B cell (primary cell): ENCODE results near the gene FRK.

Source experiments
- CTCF ChIP-seq: fragments of 200-600 bp; IDR thresholded peaks from one replicate; pipeline ENCODE4 v1.8.0; 2022; ENCODE audit warnings: antibody characterized with exemption, mild to moderate bottlenecking
- EZH2 ChIP-seq: IDR thresholded peaks from 2 replicates; pipeline ENCODE4 v1.6.1; 2012; ENCODE audit warnings: borderline replicate concordance, low read depth, mild to moderate bottlenecking, moderate library complexity, low read length; ENCODE audit not compliant: insufficient read depth, poor library complexity, severe bottlenecking

GRCh38 chr6:116046737-116047136, 14.0 kb downstream of the FRK start:
- TF ChIP-seq CTCF (no peak), EZH2 (no peak)
